AG04449 (cell line): ENCODE results near the gene SMG6.
A peak's percentile ranks its signal among the peaks of the same experiment; 100 is the strongest.

Experiments
- CTCF ChIA-PET: fragments of 350-600 bp; formaldehyde crosslinking; extraction: SDS; loops from one replicate; lab custom pipeline; 2021; ENCODE audit warnings: antibody characterized with exemption; lab: Yijun Ruan, JAX
- POLR2A ChIA-PET: fragments of 400-600, 350-600 bp; formaldehyde crosslinking; extraction: SDS; loops from one replicate; lab custom pipeline; 2020; ENCODE audit warnings: antibody characterized with exemption, inconsistent platforms; lab: Yijun Ruan, JAX
- DNase-seq: peaks from one replicate; pipeline ENCODE4 v3.0.0-alpha.2; 2010; ENCODE audit warnings: low read depth, low spot score
- H3K4me3 ChIP-seq: 2 replicates; pipeline ENCODE4 v1.5.1; 2011; ENCODE audit warnings: low read depth, mild to moderate bottlenecking, control low read depth, low read length
- CTCF ChIP-seq: IDR thresholded peaks from one replicate; pipeline ENCODE4 v1.5.1; 2011; ENCODE audit warnings: mild to moderate bottlenecking, moderate library complexity, low read length, control low read depth, inconsistent platforms; ENCODE audit not compliant: insufficient read depth; ENCODE audit errors: missing control alignments

The SMG6 gene

GRCh38 chr17:2241823-2242222 lies 61.8 kb downstream of the SMG6 start:
- ChIA-PET POLR2A (no interaction called here), CTCF (interaction anchor here (1.8 to 2.9 kb wide), 2 partner anchors 176 to 186 kb away, joined by 6 to 37 read pairs; partner anchors contain the start of gene HIC1)
- TF ChIP-seq CTCF, result no peak
- H3K4me3 ChIP-seq, result no peak overlapping the region
- DNase-seq, result no peak

GRCh38 chr17:2240541-2240940 lies 63.0 kb downstream of the SMG6 start:
- ChIA-PET POLR2A (interaction anchor here (1.2 to 2.0 kb wide), 2 partner anchors 61 to 185 kb away, joined by 8 to 10 read pairs; partner anchors contain the start of gene HIC1), CTCF (interaction anchor here (0.7 to 2.9 kb wide), 10 partner anchors 9 to 184 kb away, joined by 3 to 37 read pairs (median 4); partner anchors contain the start of gene HIC1)
- no peak for DNase-seq
- H3K4me3 ChIP-seq, result no peak overlapping the region
- no peak for TF ChIP-seq CTCF

GRCh38 chr17:2239882-2240430 lies 63.6 kb downstream of the SMG6 start:
- POLR2A ChIA-PET, result interaction anchor here (1.2 to 2.0 kb wide), 2 partner anchors 60 to 185 kb away, joined by 8 to 10 read pairs; partner anchors contain the start of gene HIC1
- H3K4me3 ChIP-seq, result no peak overlapping the region
- CTCF ChIA-PET, result interaction anchor here (1.0 to 2.9 kb wide), 8 partner anchors 9 to 184 kb away, joined by 3 to 37 read pairs (median 4); partner anchors contain the start of gene HIC1
- no peak for TF ChIP-seq CTCF
- DNase-seq, result no peak

GRCh38 chr17:2239170-2239551 lies 64.4 kb downstream of the SMG6 start:
- no peak for DNase-seq
- H3K4me3 ChIP-seq, result no peak overlapping the region
- POLR2A ChIA-PET, result interaction anchor here (1.5 to 2.0 kb wide), 2 partner anchors 183 to 184 kb away, joined by 5 to 10 read pairs; partner anchors contain the start of gene HIC1
- CTCF ChIA-PET, result interaction anchor here (1.0 to 3.4 kb wide), 8 partner anchors 8 to 185 kb away, joined by 3 to 37 read pairs (median 6); partner anchors contain the start of gene HIC1
- TF ChIP-seq CTCF, result no peak

GRCh38 chr17:2238432-2239169 lies 65.0 kb downstream of the SMG6 start:
- TF ChIP-seq CTCF, result no peak
- no peak for DNase-seq
- ChIA-PET CTCF (interaction anchor here (1.0 to 3.4 kb wide), 8 partner anchors 8 to 184 kb away, joined by 3 to 14 read pairs (median 5); partner anchors contain the start of gene HIC1), POLR2A (interaction anchor here (1.5 kb wide), 1 partner anchor 183 kb away, joined by 5 read pairs; no protein-coding TSS in a partner anchor)
- peak overlapping the region; percentile 3 for H3K4me3 ChIP-seq
